D721Med (cell line): Measurements from ENCODE around the gene CAVIN1.

Source experiments
- DNase-seq: peaks from one replicate; pipeline ENCODE4 v3.0.0; 2011; ENCODE audit warnings: low spot score; ENCODE audit not compliant: insufficient read length
- FAIRE-seq: peaks from 2 replicates; lab custom pipeline; 2011; peaks lifted over from hg19 to GRCh38; lab: Jason Lieb, UNC
- CTCF ChIP-seq: IDR thresholded peaks from 2 replicates; pipeline ENCODE4 v1.5.1; 2012; ENCODE audit warnings: mild to moderate bottlenecking, control low read depth; ENCODE audit not compliant: insufficient read depth; ENCODE audit errors: missing control alignments

The CAVIN1 gene

GRCh38 chr17:42422958-42423712 lies at the start of gene CAVIN1:
CAVIN1 (minus strand) TSS chr17:42423256; CDS start chr17:42423097, 159 bp downstream.
- FAIRE-seq = no peak
- no peak for TF ChIP-seq CTCF
- no peak for DNase-seq

- TF ChIP-seq CTCF = no peak
- DNase-seq (no peak), FAIRE-seq (no peak)
Measured at GRCh38 chr17:42467889-42468288, 44.8 kb upstream of the CAVIN1 start.

- no peak for TF ChIP-seq CTCF
- FAIRE-seq (no peak), DNase-seq (no peak)
Measured at GRCh38 chr17:42463976-42464400, 40.9 kb upstream of the CAVIN1 start.

- TF ChIP-seq CTCF = no peak
- no peak for FAIRE-seq
- DNase-seq = no peak
Measured at GRCh38 chr17:42460371-42460770, 37.3 kb upstream of the CAVIN1 start.

- no peak for TF ChIP-seq CTCF
- FAIRE-seq (peak; percentile 25), DNase-seq (no peak)
Measured at GRCh38 chr17:42459801-42460281, 36.8 kb upstream of the CAVIN1 start.

GRCh38 chr17:42459256-42459800 lies 36.3 kb upstream of the CAVIN1 start:
- DNase-seq = no peak
- no peak for FAIRE-seq
- peak; percentile 47 for TF ChIP-seq CTCF

- peak; percentile 68 for DNase-seq
- FAIRE-seq = no peak
Measured at GRCh38 chr17:42458497-42459255, 35.6 kb upstream of the CAVIN1 start, which contains the start of gene ATP6V0A1. ATP6V0A1 (plus strand) TSS chr17:42458878; CDS start chr17:42460895, 2,017 bp downstream.

More at GRCh38 chr17:42458497-42459255, 35.6 kb upstream of the CAVIN1 start, which contains the start of gene ATP6V0A1:
- no peak for TF ChIP-seq CTCF
